ENCODE results near the gene DNAJA3.

Gene DNAJA3

DNA sequence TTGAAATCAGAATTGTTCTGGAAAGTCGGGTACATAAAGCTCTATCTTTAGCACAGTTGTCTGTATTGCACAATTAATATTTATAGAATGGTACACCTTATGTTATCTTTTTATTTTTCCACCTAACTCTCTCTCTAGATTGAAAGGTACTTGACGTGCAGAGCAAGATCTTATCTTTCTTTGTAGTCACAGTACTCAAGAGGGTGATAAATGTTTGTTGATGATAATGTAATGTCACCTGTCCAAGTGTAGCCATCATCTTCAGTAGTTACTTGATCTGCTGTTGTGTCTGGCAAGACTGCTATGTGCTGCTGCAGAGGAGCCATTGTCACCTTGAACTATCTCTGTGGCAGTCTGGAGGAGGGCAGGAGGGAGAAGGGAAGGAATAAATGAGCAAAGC is 55.9 kb downstream of the DNAJA3 start:
- DNase-seq = peak; percentile 7

DNA sequence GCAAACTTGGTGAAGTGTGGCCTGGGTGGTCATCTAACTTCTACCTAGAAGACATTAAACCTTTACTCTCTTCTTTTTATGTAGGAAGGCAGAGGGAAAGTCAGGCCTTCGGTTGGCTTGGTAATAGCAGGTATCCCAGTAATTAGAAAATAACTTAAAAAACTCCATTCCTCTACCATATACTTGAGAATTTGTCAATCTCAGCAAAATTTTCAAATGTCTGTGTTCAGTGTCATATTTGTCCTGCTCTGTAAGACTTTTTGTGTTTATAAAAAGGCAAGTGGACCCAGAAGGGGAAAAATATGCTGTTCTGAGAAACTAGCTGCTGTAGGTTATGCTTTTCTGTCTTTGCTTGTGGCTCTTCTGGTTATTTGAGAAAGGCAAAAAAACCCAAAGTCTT is 56.3 kb downstream of the DNAJA3 start:
- DNase-seq = no peak

DNA sequence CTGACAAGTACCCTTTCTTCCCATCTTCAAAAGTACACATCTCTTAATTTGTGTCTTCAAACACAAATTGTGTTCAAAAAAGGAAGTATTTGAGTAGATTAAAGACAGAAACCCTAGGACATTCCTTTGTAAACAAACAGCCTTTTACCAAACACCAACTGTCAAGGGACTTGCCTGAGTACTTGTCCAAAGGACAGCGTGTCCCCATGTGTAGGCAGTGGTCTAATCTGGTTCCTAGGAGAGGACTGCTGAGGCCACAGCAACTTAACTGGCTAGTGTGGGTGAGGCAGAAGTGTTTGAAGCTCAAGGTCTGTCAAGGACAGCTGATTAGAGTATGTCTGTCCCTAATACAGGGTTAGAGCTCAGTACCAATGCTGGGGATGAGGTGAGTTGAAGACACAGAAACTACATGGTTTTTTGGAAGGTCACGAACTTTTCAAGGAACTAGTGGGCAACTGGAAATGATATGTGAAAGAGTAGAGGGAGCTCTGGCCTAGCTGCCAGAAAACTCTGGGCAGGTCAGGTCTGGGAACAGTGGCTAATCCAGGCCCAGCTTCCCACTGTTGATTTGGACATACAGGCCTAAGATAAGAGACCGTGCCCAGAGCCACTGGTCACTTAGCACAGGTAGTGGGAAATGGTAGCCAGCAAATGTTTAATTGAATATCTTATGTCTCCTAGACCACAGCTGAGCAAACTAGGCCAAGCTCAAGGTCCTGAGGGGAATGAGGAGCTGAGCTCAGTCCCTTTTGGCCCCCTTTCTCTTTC is 60.6 kb downstream of the DNAJA3 start:
- DNase-seq = no peak

DNA sequence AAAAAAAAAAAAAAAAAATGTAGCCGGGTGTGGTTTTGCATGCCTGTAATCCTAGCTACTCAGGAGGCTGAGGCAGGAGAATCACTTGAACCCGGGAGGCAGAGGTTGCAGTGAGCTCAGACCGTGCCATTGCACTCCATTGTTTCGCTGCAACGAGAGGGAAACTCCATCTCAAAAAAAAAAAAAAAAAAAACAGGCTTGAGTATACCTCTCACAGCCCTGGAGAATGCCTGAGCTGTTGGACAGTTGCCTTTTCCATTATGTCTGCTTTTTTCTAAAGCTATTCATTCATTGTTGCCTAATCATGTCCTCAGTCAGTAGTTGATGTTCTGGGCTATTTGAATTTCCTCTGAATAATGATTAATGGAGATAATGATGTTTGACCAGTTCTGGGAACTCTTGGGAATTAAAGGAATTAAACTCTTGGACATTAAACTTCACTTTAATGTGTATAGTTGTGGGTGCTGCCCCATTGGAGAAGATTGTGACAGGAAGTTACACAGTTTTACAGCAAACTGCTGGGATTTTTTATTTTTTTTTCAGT is 62.4 kb downstream of the DNAJA3 start:
- DNase-seq = peak; percentile 14

DNA sequence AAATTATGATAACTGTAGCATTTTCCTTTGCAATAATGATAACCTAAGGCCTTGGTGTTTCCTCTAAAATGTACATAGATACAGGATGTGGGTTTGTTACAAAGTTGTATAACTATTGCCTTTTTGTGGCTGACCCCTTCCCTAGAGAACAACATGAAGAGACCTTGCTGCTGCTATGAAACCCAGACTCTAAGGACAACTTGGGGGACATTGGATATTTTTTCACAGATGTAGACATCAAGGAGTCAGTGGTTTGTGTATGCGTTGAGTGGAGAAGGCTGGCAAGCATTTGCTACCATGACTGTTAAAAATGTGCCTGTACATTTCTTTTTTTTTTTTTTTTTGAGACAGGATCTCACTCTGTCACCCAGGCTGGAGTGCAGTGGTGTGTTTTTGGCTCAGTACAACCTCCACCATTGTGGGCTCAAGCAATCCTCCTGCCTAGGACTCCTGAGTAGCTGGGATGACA is 62.9 kb downstream of the DNAJA3 start:
- no peak for DNase-seq

DNA sequence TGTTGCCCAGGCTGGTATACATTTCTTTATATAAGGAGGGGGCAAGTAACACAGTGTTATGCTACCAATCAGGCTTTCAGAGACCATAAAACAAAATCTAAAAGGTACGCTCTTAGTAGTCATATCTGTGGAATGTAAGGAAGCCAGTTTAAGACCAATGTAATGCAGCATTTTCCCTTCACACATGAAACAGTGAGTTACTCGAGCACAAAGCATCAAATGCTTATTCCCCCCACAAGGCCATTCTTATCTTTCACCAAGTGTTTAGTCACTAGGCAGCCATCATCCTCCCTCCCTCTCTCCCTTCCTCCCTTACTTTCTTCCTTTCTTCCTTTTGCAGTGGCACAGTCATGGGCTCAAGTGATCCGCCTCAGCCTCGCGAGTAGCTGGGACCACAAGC is 63.4 kb downstream of the DNAJA3 start:
- DNase-seq = no peak

DNA sequence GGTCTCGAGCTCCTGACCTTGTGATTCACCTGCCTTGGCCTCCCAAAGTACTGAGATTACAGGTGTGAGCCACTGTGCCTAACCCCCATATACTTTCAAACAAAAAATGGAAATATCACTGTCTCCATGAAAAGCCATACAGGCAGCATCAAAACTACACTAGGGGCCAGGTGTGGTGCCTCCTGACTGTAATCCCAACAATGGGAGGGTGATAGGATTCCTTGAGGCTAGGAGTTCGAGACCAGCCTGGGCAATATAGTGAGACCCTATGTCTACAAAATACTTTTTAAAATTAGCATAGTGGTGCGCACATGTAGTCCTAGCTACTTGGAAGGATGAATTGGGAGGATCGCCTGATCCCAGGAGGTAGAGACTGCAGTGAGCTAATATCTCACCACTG is 66.2 kb downstream of the DNAJA3 start:
- no peak for DNase-seq

DNA sequence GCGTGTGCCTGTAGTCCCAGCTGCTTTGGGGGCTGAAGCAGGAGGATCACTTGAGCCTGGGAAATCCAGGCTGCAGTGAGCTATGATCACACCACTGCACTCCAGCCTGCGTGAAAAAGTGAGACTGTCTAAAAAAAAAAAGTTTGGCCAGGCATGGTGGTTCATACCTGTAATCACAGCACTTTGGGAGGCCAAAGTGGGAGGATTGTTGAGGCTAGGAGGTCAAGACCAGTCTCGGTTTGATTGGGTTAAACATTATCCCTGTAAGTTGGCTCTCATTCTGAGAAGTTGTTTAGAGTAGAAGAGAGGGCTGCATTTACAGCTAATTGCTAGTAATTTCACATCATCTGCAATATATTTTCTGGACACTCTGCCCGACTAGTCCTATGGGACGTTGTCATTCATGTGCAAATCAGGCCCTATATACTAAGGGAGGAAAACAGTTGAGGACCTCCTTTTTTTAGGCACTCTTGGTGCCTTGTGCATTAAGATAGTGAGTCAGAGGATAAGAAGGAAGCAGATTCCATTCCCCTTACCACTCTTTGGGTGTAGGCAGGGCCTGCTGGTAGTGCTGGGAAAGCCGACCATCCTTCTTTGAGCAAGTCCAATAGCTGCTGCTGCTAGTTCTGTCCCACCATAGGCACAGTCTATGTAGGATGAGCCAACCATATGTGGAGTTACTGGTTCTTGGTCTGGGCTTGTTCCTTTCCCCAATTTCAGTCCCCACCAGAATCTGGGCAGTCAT is 69.2 kb downstream of the DNAJA3 start:
- DNase-seq = no peak

DNA sequence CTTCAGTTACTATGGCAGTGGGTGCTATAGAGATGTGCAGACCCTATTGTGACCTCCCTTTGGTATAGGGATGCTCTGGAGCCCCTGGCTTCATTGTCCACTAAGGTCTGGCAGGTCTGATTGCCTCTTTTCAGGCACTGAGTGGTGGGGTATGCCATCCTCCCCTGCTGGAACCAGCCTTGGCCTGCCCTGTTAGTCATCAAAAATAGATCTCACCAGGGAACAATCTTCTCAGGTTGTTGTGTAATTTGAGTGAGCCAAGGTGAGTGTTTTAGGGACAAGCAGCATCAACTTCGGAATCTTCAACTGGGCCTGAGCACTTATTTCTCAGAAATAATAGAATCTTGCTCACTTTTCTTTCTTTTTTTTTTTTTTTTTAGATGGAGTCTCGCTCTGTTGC is 70.1 kb downstream of the DNAJA3 start:
- DNase-seq = no peak

DNA sequence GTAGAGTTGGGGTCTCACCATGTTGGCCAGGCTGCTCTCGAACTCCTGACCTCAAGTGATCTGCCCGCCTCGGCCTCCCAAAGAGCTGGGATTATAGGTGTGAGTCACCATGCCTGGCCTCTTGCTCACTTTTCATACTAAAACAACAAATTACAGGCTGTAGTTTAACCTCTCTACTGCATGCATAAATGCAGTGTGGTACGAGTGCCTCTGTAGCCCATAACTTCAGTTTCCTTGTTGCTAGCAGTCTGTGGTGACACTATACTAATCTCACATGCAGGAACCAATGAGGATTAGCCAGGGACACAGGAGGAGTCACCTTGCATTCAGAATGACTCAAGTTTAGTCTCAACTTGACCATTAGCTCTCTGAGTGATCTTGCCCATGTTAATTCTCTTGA is 70.6 kb downstream of the DNAJA3 start:
- DNase-seq = no peak

DNA sequence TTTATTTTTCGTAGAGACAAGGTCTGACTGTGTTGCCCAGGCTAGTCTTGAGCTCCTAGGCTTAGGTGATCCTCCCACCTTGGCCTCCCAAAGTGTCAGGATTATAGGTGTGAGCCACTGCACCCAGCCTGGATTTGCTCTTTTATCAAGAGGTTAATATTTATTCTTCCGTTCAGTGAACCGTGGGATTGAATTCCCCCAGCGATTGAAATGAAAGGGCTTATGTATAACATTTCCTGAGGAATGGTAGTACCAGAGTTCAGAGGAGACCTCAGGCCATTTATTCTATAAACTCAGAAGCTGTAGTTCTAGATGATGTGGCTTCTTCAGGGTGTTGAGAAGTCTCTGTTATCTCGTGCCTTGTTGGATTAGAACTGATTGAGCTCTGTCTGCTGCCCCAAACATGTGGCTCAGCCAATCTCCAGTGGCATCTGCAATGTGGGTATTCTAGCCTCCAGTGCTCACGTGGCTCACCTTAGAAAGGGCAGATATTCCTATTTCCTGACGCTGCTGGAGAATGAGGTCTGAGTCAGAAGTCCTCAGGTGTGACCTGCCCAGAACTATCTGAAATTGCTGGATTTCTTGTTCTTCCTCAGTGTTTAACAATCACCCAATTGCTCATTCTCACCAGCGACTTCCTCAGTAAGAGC is 73.0 kb downstream of the DNAJA3 start:
- no peak for DNase-seq

DNA sequence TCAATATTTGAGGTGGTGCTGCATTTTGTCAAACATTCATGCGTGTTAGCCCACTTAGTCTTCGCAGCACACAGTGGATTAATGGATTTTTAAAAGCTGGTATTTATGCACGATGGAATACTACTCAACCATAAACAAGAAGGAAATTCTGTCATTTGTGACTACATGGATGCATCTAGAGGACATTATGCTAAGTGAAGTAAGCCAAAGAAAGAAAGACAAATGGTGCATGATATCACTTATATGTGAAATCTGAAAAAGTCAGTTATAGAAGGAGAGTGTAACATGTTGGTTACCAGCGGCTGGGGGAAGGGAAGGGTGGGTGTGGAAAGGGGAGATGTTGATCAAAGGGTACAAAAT is 73.5 kb downstream of the DNAJA3 start:
- DNase-seq = no peak

DNA sequence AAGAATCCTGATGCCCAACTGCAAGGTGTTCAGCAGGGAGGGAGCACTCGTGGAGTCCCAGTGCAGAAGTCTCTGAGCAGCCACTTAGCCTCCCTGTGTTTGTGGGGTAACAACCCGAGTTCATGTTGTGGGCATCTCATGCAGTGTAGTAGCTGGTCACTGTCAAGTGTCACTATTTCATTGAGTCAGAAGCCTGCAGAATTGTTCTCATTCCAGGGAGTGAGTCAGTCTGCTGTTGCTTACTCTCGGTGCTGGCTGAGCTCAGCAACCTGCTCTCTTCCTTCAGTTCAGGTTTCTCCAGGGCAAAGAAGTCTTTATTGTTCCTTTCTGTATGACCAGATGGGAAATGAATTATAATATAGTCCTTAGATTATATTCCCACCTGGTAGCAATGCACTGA is 74.6 kb downstream of the DNAJA3 start:
- DNase-seq = no peak

DNA sequence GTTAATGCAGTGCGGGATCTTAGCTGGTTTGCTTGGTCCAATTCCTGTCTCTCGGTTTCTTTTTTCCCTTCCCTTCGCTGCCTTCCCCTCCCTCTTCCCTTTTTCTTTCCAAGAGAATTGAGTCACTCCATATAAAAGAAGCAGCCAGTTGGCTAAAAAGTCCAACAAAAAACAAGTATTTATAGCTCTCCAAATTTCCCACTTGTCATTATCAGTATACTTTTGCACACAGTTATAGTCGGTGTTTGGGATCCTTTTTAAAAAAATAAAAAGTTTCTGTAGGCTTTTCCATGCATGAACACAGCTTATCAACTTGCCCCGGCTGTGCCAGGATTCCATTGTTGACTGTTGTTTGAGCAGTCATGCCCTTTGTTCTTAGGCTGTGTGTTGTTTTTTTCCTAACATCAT is 75.4 kb downstream of the DNAJA3 start:
- no peak for DNase-seq

DNA sequence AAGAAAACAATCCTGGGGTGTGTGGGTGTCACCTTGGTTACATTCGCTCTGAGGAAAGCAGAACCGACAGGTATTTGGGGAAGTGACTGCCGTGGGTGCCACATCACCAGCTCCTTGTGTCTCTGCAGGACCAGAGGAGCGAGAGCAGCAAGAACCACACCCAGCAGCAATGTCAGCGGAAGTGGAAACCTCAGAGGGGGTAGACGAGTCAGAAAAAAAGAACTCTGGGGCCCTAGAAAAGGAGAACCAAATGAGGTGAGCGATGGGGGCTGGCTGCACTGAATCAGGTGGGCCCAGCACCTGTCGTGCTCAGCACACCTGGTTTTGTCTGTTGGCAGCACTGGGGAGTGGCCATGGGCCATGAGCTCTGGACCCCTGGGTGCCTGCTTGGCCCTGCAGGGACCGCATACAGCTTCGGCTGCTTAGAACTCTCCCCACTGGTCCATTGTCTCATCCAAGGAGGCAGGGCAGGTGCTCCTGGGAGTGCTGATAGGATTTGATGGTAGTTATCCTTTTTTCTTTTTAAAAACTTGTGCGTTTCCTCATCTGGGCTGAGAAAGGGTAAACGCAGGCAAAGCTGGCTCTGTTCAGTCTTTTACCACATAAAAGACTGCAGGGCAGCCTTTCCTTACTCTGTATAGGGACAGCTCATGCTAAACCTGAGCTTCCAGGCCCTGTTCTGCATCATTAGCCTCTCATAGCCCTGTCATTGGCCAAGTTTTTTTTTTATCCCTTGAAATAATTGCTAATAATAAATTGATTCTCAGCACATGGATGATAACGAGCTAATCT is 79.9 kb downstream of the DNAJA3 start:
- DNase-seq = no peak
